RCC 7860 (cell line): ENCODE measurements around the gene PI4KA.
"Not testable (repeated sequence)": the region's sequence is repeated elsewhere in the genome, so short reads cannot be mapped to it uniquely, and the experiment has no call there.

Source experiments
- DNase-seq: peaks from one replicate; pipeline ENCODE4 v3.0.0-alpha.2; 2015; ENCODE audit warnings: low spot score
- FAIRE-seq: peaks from 2 replicates; lab custom pipeline; 2012; peaks lifted over from hg19 to GRCh38; lab: Jason Lieb, UNC

The PI4KA gene

DNA sequence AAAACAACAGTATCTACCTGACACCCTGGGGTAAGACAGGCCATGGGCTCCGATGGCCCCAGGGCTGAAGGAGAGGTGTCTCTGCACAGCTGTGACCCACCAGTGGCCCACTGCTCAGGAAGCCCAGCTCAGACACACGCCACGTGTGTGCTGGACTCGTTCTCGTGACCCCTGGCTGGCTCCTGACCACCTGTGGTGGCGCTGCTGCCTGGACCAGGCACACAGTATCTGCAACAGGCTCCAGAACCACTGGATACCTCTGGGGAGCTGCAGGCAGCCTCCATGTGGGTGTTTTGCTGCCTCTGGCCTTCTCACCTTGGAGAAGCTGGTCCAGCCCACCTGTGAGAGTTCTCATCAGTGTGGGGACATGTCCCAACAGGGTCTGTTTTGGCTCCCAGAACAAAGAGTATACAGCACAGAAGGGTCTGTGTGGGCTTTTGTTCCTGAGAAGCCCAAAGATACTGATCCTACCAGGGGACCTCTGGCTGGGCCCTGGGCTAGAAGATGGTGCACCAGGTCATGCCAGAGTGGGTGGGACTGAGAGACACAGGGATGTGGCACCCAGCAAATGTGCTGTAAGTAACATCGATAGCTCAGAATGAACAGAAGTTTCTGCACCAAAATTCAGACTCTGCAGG, 106.4 kb downstream of the PI4KA start:
- DNase-seq (no peak), FAIRE-seq (no peak)

DNA sequence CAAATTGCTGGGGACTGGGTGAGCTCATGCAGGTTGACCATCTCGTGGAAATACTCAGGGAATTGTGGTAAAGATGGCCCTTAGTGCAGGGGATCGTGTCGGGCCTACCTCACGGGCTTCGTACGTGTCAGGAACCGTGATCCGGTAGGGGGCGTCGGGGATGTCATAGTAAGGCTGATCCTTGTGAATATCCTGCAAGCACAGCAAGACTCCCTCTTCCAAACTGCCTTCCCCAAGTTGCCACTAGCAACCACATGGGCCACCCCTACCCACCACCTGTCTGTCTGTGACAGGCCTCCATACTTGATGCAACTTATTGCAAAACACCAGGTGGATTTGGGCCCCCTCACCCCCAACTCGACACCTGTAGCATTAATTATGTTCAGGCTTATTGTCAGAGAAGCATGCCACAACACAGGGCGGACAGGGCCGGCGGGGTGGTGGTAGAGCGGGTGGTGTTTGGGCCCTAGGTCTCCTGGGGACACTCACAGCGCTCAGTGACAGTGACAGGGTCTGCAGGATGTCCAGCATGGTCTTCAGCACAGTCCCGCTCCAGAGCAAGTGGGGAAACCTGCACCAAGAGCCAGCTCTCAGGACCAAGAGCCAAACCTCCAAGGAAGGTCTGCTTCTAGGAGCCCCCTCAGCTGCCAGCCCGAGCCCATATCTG, 107.3 kb downstream of the PI4KA start:
- DNase-seq (no peak), FAIRE-seq (no peak)

DNA sequence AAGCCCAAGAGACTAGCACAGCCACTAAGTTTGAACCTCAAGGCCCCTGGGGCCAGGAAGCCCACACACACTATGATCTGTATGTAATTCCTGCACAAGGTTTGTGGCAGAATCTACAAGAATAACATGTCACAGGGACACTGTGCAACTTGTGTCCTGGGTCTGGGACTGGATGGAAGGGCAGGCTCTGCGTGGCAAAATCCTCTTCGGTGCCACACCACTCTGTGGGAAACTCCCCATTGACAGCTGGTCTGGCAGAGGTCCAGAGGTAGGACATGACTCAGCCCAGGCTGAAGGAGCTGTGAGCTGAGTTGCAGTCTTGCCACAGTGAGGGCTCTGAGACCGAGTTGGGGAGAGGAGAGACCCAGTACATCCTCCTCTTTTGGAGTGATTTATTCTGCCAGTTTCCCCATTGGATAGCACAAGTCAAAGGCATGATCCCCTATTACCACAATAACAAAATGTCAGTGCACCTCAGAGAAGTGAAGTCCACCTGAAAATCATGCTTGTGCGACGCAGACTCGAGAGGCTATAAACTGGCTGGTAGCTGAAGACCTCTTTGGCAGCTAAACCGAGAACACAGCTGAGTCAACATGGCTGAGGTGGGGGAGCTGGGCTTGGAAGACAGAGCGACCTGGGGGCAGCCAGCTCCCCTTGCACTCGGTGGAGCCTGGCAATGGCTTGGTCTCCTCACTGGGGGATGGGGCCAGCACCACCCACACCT, 108.0 kb downstream of the PI4KA start:
- DNase-seq (peak; percentile 69), FAIRE-seq (peak; percentile 22)

DNA sequence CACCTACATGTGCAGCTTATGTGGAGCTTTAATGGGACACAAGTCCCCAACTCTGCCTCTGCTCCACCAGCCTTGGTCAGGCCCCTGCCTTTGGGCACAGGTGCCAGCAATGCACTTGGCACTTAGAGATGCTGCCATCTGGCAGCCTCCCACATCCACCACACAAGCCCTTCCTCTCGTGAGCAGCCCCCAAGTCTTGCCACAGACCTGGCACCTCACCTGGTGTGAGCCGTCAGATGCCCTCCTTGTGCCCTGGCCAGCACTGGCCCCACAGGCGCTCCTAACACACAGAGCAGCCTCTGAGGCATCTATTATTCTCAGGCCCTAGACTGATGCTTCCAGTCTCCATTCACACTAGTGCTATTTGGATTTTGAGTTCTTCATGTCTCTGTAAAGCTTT, 109.2 kb downstream of the PI4KA start:
- no peak for FAIRE-seq

DNA sequence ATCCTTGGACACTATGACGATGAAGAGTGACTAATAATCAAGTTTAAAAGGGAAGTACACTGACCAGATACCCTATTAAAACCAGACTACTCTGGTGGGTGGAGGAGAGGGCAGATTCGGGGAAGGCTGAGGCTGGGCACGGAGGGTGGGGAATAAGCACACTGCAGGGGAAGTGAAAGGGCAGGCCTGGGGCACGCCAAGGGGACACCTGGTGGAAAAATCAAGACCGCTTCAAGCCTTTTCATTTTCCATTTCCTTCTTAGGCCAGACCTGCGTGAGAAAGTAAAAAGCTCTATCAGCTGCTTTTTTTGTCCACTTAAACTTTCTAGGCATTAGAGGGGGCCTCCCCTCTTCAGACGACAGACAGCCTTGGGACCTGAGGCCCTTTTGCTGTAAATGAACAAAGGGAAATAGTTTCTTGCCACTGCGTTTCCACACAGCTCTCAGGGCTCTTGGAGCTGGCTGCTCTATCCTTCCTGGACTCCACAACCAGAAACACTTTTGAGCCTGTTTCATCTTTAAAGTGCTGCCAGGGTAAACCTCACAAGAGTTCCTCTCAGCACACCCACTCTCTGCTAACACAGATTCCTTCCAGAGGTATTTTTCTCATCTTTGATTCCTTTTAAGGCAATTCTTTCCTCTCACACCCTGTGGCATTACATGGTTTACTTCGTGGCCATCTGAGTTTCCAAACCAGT, 109.7 kb downstream of the PI4KA start:
- FAIRE-seq = no peak
- DNase-seq = no peak

More for the DNA sequence above, 109.2 kb downstream of the PI4KA start:
- no peak for DNase-seq

DNA sequence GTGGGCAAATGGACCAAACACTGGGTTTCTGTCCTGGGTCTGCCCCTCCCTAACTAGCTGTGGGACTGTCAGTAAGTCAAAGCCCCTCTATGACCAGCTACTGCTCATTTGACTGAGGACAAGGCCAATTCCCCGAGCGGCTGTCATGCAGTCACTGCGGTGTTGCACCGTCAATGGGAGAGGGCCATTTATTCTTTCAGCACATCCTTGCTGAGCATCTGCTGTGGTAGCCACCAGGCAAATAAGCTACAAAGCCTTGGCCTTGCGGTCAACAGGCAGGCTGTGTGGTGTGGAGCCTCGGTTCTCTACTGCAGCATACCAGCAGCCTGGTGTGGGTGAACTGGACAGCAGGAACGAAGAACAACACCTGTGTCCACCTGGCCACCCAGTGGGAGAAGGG, 110.5 kb downstream of the PI4KA start:
- FAIRE-seq (no peak), DNase-seq (no peak)

DNA sequence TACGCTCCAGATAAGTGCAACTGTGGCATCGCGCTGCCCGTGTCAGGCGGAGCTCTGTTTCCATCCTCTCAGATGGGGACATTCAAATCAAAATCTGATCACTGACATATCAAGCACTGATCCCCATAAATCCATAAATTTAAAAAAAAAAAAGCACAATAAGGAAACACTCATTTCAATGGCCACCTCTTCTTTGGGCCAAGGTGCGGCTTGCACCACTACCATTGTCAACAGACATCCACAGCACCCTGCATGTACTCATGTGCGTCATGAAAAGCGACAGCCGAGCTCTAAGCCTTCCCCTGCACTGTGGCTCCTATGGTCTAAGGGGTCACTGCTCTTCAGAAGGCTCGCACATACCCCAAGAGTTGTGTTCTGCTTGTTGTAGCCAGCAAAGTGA, 111.4 kb downstream of the PI4KA start:
- DNase-seq (no peak), FAIRE-seq (no peak)

DNA sequence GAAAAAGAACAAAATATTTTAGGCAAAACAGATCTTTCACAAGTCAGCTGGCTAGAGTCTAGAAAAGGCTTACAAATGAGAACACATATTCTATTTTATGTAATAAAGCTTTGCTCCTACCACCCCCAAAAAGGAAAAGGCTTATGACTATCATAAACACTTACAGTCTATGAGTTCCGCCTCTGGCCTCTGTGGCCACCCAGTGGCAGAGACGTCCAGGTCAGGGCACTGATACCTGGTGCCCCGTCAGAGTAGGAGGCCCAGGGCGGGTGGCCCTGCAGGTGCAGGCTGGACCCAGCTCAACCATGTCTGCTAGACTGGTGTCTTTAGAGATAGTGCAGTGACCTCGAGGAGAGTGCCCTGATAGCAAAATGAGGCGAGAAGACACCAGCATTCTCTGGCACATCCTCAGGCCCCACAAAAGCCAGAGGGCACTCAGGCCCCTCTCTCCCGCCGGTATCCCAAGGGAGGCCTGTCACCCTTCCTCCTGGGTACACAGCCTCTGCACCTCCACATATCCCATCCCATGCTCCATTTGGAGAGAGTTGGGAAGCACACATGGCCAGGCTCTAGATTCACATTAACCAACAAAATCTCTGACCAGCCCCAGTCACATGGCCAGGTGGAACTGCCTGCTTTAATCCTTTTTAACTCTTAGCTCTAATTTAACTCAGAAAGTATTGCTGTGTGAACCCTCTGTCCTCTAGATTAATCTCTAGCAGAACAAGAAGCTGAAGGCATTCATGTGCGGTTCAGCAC, 112.0 kb downstream of the PI4KA start:
- FAIRE-seq = no peak

DNA sequence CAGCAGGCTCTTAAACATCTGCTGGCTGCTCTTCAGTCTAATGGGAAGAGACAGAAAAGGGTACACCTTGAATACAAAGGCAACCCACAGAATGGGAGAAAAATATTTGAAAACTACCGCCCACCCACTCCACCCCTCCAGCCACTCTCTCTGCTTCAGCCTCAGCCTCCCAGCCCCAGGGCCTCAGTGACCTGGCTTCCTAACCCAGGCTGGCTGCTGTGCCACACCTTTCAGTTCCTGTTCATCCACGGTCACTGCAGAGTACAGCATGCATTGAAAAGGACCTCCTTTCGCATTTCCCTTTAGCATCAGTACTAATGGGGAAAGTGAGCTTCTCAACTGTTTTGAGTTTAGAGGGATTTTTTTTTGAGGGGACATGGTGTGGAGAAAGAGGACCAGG, 113.5 kb downstream of the PI4KA start:
- DNase-seq (no peak), FAIRE-seq (no peak)

More for the DNA sequence above, 112.0 kb downstream of the PI4KA start:
- no peak for DNase-seq

DNA sequence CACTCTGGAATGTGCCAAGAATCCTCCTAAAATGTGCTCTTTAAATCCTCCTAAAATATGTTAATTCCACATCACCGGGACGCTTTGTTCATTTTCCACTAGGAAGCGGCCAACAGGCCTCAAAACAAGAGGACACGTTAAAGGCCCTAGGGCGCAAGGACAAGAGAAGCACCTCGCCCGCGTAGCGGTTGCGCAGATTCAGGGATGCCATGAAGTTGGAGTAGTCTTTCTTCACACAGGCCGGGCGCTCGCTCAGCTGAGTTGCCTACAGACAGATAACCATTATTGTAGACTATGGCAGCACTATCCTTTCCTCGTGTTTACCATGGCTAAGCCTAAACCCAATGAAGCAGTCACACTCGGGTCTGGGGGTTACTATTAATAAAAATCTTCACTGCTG, 114.2 kb downstream of the PI4KA start:
- FAIRE-seq (no peak), DNase-seq (no peak)

DNA sequence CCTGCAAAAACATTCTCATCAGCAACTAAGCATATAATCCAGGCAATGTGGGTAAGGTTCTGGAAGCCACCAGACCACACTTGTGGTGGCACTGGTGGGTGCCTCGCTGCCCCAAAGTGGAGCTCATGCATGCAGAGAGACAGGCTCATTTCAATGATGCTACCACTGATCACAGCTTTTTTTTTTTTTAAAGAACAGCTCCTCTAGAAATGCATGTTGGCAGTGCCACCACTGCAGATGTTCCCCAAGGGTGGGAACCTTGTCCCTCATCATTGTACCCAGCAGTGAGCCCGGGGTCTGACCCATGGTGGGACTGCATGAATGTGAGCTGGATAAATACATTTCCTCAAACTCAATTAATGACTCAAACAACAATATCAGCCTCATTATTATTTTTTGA, 115.8 kb downstream of the PI4KA start:
- FAIRE-seq (no peak), DNase-seq (no peak)

DNA sequence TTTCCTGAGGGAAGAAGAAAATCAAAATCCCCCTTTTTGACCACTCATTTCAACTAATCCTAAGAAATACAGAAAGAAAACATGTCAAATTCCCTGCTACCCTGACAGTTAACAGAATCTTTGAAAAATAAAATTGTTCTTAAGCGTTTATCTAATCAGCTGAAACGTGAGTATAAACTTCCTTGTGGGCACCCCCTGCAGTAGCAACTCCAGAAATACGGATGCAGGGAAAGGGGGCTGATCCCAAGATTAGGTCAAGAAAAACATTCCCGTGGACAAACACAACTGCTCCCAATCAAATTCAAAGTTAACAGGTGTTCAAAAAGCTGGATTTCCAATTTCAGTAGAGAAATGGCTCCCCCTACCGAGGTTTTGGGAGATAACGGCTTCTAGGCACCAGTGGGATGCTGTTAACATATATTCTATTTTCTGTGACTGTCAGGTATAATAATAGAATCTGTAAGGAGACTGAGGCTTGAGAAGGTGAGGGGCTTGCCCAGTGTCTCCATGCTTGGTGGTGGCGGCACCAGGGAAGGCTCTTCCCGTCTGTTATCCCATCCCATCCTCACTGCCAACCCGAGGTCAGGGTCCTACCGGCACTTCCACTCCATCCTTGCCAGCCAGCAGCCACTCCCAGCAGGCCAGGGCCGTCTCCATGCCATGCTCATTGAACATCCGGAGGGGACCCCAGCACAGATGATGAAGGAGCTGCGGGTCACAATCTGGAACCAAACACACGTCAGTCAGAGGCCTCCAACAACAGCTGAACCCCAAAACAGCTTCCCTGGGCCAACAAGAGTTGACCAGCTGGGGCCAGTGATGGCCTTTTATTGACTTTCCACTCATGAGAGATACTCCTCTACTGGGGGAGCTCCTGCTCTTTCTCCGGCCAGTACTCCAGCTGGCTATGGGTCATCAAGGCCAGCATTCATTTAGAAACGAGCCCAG, 116.7 kb downstream of the PI4KA start:
- no peak for FAIRE-seq
- DNase-seq = peak; percentile 19

DNA sequence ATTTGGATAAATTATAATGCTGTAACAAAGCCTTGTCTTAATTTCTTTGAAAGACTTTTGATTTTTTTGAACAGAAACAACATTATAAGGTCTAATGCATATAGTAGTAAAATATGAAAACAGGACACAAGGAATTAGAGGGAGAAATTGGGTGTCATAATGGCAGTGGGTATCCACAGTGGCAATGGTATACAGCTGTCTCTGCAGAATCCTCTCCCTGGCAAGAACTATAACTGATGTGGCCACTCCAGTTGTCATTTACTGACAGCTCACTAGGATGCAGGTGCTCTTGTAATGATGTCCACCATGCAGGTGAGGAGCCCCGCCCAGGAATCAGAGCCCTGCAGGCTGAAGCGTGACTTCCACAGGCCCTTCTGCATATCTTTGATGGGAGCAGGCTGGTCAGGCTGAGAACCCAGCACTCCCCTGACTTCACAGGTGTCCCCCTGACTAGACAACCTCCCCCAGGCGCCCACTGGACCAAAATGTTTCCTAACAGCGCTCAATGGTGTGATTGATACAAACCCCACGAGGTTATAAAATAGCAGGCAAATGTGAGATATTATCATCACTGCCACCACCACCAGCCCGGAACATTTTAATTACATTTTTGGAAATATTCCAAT, 117.5 kb downstream of the PI4KA start:
- DNase-seq (no peak), FAIRE-seq (no peak)

DNA sequence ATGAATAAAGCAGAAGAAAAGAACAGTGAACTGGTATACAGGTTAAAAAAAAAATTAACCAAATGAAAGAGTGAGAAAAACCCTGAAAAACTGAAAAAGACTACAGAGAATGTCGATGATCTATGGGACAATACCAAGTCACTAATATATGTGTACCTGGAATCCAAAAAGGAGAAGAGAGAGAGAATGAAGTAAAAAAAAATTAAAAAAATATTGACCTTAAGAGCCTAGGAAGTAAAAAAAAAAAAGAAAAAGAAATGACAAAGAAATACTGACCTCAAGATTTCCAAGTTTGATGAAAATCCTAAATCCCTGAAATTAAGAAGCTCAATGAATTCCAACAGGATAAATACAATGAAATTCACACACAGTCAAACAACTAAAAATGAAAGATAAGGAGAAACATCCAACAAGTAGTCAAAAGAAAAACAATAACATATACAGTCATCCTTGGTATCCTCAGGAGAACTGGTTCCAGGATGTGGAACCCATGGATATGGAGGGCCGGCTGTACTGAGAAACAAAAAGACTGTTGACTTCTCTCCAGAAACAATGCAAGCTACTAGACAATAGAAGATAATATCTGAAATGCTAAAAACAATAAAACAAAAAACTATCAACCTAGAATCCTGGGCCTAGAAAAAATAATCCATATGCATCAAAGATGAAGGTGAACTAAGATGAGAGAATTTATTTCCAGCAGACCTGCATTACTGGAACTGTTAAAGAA, 118.2 kb downstream of the PI4KA start:
- no peak for FAIRE-seq
- no peak for DNase-seq

DNA sequence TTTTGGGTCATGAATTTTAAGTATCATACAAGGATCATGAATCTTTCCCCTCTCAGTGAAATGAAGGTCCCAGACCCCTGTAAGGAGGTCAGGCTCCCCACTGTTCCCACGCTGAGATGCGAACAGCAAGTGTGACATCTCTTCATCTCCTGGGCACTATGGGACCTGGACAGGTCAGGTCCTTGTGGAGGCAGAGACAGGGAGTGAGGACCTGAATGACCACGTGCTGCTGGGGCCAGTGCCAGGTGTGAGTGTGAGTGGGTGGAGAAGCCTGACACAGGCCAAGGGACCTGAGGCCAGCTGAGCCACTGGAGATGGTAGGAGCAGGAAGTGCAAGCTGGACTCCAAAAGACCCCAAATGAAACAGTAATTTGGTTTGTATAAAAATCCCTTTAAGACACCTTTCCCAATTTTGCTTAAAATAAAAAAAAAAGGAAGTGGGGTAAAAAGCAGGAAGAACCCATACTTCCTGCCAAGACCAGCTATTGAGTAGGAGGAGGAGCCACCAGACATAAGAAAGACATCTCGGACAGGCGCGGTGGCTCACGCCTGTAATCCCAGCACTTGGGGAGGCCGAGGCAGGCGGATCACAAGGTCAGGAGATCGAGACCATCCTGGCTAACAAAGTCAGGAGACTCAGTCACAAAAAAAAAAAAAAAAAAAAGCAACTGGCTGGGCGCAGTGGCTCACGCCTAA, 120.1 kb downstream of the PI4KA start:
- DNase-seq (no peak), FAIRE-seq (no peak)

DNA sequence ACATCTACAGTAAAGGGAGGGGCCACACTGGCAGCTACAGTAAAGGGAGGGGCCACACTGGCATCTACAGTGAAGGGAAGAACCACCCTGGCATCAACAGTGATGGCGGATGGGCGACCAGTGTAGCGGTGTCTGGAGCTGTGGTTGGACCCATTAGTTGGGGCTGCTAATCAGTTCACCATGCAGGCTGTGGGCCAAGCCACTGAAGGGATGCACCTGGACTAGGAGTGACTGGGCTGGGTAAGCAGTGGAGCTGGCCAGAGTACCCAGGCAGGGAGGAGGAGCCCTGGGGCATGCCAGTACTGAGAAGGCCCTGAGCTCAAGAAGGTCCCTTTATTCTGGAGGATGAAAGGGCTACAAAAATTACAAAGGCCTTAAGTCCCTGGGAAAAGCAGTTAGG, 121.7 kb downstream of the PI4KA start:
- not testable (repeated sequence) for DNase-seq, FAIRE-seq

DNA sequence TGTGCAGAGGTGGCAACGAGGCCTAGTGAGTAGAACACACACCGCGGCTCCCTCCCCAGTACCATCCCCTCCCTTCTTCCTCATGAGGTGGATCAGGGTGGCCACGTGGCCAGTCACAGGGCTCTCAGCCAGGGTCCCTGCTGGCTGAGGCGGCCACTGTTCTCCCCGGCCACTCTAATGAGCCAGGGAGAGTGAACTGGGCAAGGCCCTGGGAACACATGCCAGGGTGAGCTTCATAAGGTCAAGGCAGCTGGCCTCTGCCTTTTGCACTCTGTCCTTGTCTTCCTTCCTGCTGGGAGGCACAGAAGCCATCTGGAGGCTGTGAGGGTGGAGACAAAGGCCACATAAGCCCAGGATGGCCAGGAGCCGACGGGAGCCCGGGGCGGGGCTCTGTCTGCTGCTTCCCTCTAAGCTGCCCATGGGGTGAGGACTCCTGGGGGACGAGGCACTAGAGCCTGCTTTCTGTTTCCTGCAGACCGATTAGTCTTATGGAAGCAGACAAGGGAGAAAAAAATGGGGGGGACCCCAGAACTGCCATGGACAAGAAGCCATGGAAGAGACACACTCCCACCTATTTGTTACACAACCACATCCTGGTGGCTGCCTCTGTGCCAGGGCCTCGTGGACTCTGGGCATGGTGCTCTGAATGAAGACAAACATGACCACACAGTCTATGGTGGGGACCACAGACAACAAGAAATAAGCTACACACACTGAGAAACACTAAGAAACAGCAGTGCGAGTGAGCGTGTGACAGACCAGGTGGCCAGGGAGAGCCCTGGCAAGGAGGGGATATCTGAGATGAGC, 123.1 kb downstream of the PI4KA start:
- not testable (repeated sequence) for FAIRE-seq, DNase-seq
